A673 (cell line): ENCODE data around the gene IL18R1. TPM values are rescaled to one million over a fixed set of nuclear protein-coding genes. Genes with fewer than 3 reads are reported as not detected.

Experiments used
- BruUV-seq: library from RNA; stranded (reverse); fragments of 400-500 nt; replicated peaks from 2 replicates; lab custom pipeline; 2021; lab: Mats Ljungman, UMichigan
- CTCF ChIA-PET: fragments of 300-600 bp; sonication (Branson Sonifier 250); formaldehyde crosslinking; loops from one replicate; lab custom pipeline; 2022; ENCODE audit warnings: antibody characterized with exemption; lab: Charles Lee
- POLR2A ChIA-PET: fragments of 300-600 bp; sonication (Branson Sonifier 250); formaldehyde crosslinking; loops from one replicate; lab custom pipeline; 2022; ENCODE audit warnings: antibody characterized with exemption; ENCODE audit not compliant: low non-redundant PET; lab: Charles Lee
- DNase-seq: peaks from one replicate; pipeline ENCODE4 v3.0.0-alpha.2; 2015; ENCODE audit warnings: low spot score
- H3K27ac ChIP-seq: fragments of 200-600 bp; sonication (generic); 2 replicates; pipeline ENCODE4 v1.5.1; 2016; ENCODE audit warnings: mixed run types, low read depth, mild to moderate bottlenecking, mixed read lengths, antibody characterized with exemption, low read length; ENCODE audit not compliant: poor library complexity, severe bottlenecking
- H3K27me3 ChIP-seq: fragments of 200-600 bp; sonication (generic); replicated peaks from 2 replicates; pipeline ENCODE4 v1.6.1; 2017; ENCODE audit warnings: mixed run types, low read depth, mild to moderate bottlenecking, mixed read lengths, antibody characterized with exemption, low read length; ENCODE audit not compliant: insufficient read depth, poor library complexity
- H3K36me3 ChIP-seq: fragments of 200-600 bp; sonication (generic); 2 replicates; pipeline ENCODE4 v1.6.1; 2016; ENCODE audit warnings: mixed run types, mild to moderate bottlenecking, mixed read lengths, antibody characterized with exemption, low read length; ENCODE audit not compliant: insufficient read depth, poor library complexity, severe bottlenecking
- H3K4me1 ChIP-seq: fragments of 200-600 bp; sonication (generic); 2 replicates; pipeline ENCODE4 v1.6.1; 2017; ENCODE audit warnings: mixed run types, mild to moderate bottlenecking, mixed read lengths, antibody characterized with exemption, low read length; ENCODE audit not compliant: insufficient read depth, poor library complexity, severe bottlenecking
- H3K4me3 ChIP-seq: fragments of 200-600 bp; sonication (generic); 2 replicates; pipeline ENCODE4 v1.5.1; 2016; ENCODE audit warnings: low read depth, mixed run types, mild to moderate bottlenecking, mixed read lengths, low read length; ENCODE audit not compliant: poor library complexity, severe bottlenecking
- H3K9me3 ChIP-seq: fragments of 200-600 bp; sonication (generic); 2 replicates; pipeline ENCODE4 v1.6.1; 2016; ENCODE audit warnings: mixed run types, low read depth, mild to moderate bottlenecking, mixed read lengths, antibody characterized with exemption, low read length; ENCODE audit not compliant: poor library complexity, severe bottlenecking
- CTCF ChIP-seq: fragments of 300-800, 200-600 bp; sonication (generic); conservative IDR thresholded peaks from 2 replicates; pipeline ENCODE4 v1.5.1; 2017; ENCODE audit warnings: low read depth, mild to moderate bottlenecking, antibody characterized with exemption, low read length, moderate library complexity, mixed read lengths
- EZH2 ChIP-seq: fragments of 200-600 bp; sonication (generic); IDR thresholded peaks from 2 replicates; pipeline ENCODE4 v1.6.1; 2017; ENCODE audit warnings: borderline replicate concordance, low read depth, mild to moderate bottlenecking, mixed read lengths, antibody characterized with exemption, low read length; ENCODE audit not compliant: poor library complexity, severe bottlenecking
- intact Hi-C: fragments of 100-400 bp; cut with micrococcal nuclease; formaldehyde crosslinking; loops from one replicate; pipeline ENCODE4 v1.10.0; 2022; ENCODE audit not compliant: unreplicated experiment
- total RNA-seq: library from RNA; stranded (reverse); gene quantifications from 2 replicates; pipeline ENCODE4 v1.2.3, GENCODE V29; 2021

IL18R1 gene
- total RNA-seq, 1 experiment from 2014 or later: not detected

- Histone ChIP-seq H3K4me3 (no peak overlapping the region), H3K27me3 (peaks cover 50% of the 10 kb centered on the region), H3K4me1 (no peaks in the 10 kb centered on the region), H3K27ac (no peak overlapping the region), H3K9me3 (no peaks in the 10 kb centered on the region), H3K36me3 (no peaks in the 10 kb centered on the region)
- ChIA-PET CTCF (no interaction called here), POLR2A (no interaction called here)
- no TSS peak for BruUV-seq
- DNase-seq: no peak
- TF ChIP-seq CTCF (no peak), EZH2 (no peak)
- intact Hi-C loops: no loop called here
Measured at GRCh38 chr2:102424754-102425153, 69.2 kb downstream of the IL18R1 start.

- H3K27me3 ChIP-seq: peaks cover 41% of the 10 kb centered on the region
- POLR2A ChIA-PET: no interaction called here
- H3K9me3 ChIP-seq: no peaks in the 10 kb centered on the region
- no peak overlapping the region for H3K27ac ChIP-seq
- H3K4me1 ChIP-seq: no peaks in the 10 kb centered on the region
- CTCF ChIA-PET: no interaction called here
- intact Hi-C loops: no loop called here
- DNase-seq: no peak
- no TSS peak for BruUV-seq
- TF ChIP-seq CTCF: no peak
- no peak for TF ChIP-seq EZH2
- no peak overlapping the region for H3K4me3 ChIP-seq
- no peaks in the 10 kb centered on the region for H3K36me3 ChIP-seq
Measured at GRCh38 chr2:102425441-102426132, 70.0 kb downstream of the IL18R1 start.

GRCh38 chr2:102427249-102427648 lies 71.7 kb downstream of the IL18R1 start:
- CTCF ChIA-PET: no interaction called here
- intact Hi-C loops: no loop called here
- Histone ChIP-seq H3K36me3 (no peaks in the 10 kb centered on the region), H3K4me3 (no peak overlapping the region), H3K27ac (no peak overlapping the region), H3K27me3 (peaks cover 33% of the 10 kb centered on the region), H3K4me1 (no peaks in the 10 kb centered on the region), H3K9me3 (no peaks in the 10 kb centered on the region)
- POLR2A ChIA-PET: no interaction called here
- TF ChIP-seq CTCF (no peak), EZH2 (no peak)
- DNase-seq: no peak
- no TSS peak for BruUV-seq
